ENCODE data around the gene COL11A2.
"Not testable (repeated sequence)": the region's sequence is repeated elsewhere in the genome, so short reads cannot be mapped to it uniquely, and the experiment has no call there.

The COL11A2 gene

GRCh38 chr6:33192105-33192646, at the start of gene COL11A2:
COL11A2 (minus strand) TSS chr6:33192467; CDS start chr6:33192240, 227 bp downstream.
- ATAC-seq (replicated peaks; ENCODE audit: extremely low read depth, poor library complexity, severe bottlenecking) (no peak), DNase-seq (ENCODE audit: low spot score in 2 of 2) (no peak)
- Mint-ChIP-seq H3K4me3 (peak within 1 kb of the TSS; percentile 64), H3K36me3 (ENCODE audit: insufficient read depth) (peaks cover 23% of the 10 kb centered on the region), H3K9me3 (no peaks in the 10 kb centered on the region), H3K4me1 (peaks cover 7% of the 10 kb centered on the region), H3K27ac (ENCODE audit: low read depth) (no peak within 1 kb of the TSS), H3K27me3 (peaks cover 48% of the 10 kb centered on the region)

GRCh38 chr6:33241968-33242367, 49.7 kb upstream of the COL11A2 start:
- Mint-ChIP-seq H3K9me3 (no peaks in the 10 kb centered on the region), H3K27me3 (peaks cover 26% of the 10 kb centered on the region), H3K4me1 (peaks cover 10% of the 10 kb centered on the region), H3K4me3 (no peak overlapping the region), H3K36me3 (ENCODE audit: insufficient read depth) (no peaks in the 10 kb centered on the region), H3K27ac (ENCODE audit: low read depth) (no peak overlapping the region)
- DNase-seq (ENCODE audit: low spot score in 2 of 2) (no peak), ATAC-seq (replicated peaks; ENCODE audit: extremely low read depth, poor library complexity, severe bottlenecking) (no peak)

- ATAC-seq (replicated peaks; ENCODE audit: extremely low read depth, poor library complexity, severe bottlenecking) (no peak), DNase-seq (ENCODE audit: low spot score in 2 of 2) (no peak)
- no peaks in the 10 kb centered on the region for H3K36me3 Mint-ChIP-seq (ENCODE audit: insufficient read depth)
- H3K4me3 Mint-ChIP-seq, result no peak overlapping the region
- peaks cover 10% of the 10 kb centered on the region for H3K4me1 Mint-ChIP-seq
- no peaks in the 10 kb centered on the region for H3K9me3 Mint-ChIP-seq
- H3K27ac Mint-ChIP-seq (ENCODE audit: low read depth), result no peak overlapping the region
- peaks cover 54% of the 10 kb centered on the region for H3K27me3 Mint-ChIP-seq
Measured at GRCh38 chr6:33237741-33238140, 45.5 kb upstream of the COL11A2 start.

GRCh38 chr6:33236852-33237251, 44.6 kb upstream of the COL11A2 start:
- no peak overlapping the region for H3K27ac Mint-ChIP-seq (ENCODE audit: low read depth)
- peaks cover 4% of the 10 kb centered on the region for H3K4me1 Mint-ChIP-seq

GRCh38 chr6:33236328-33236727, 44.1 kb upstream of the COL11A2 start:
- Mint-ChIP-seq H3K4me1 (no peaks in the 10 kb centered on the region), H3K9me3 (no peaks in the 10 kb centered on the region), H3K27ac (ENCODE audit: low read depth) (no peak overlapping the region), H3K36me3 (ENCODE audit: insufficient read depth) (no peaks in the 10 kb centered on the region), H3K27me3 (peaks cover 53% of the 10 kb centered on the region), H3K4me3 (no peak overlapping the region)
- DNase-seq (ENCODE audit: low spot score in 2 of 2) (no peak), ATAC-seq (replicated peaks; ENCODE audit: extremely low read depth, poor library complexity, severe bottlenecking) (no peak)

More at GRCh38 chr6:33236852-33237251, 44.6 kb upstream of the COL11A2 start:
- Mint-ChIP-seq H3K27me3 (peaks cover 48% of the 10 kb centered on the region), H3K36me3 (ENCODE audit: insufficient read depth) (no peaks in the 10 kb centered on the region), H3K4me3 (no peak overlapping the region), H3K9me3 (no peaks in the 10 kb centered on the region)
- no peak for ATAC-seq (replicated peaks; ENCODE audit: extremely low read depth, poor library complexity, severe bottlenecking)
- DNase-seq (ENCODE audit: low spot score in 2 of 2), result no peak

- ATAC-seq (replicated peaks; ENCODE audit: extremely low read depth, poor library complexity, severe bottlenecking) (no peak), DNase-seq (ENCODE audit: low spot score in 2 of 2) (no peak)
- Mint-ChIP-seq H3K4me1 (no peaks in the 10 kb centered on the region), H3K27ac (ENCODE audit: low read depth) (no peak overlapping the region), H3K9me3 (no peaks in the 10 kb centered on the region), H3K4me3 (no peak overlapping the region), H3K27me3 (peaks cover 56% of the 10 kb centered on the region), H3K36me3 (ENCODE audit: insufficient read depth) (no peaks in the 10 kb centered on the region)
Measured at GRCh38 chr6:33235221-33235634, 43.0 kb upstream of the COL11A2 start.

GRCh38 chr6:33226503-33227120, 34.3 kb upstream of the COL11A2 start:
- H3K27ac Mint-ChIP-seq (ENCODE audit: low read depth); H3K9me3 Mint-ChIP-seq; ATAC-seq (replicated peaks; ENCODE audit: extremely low read depth, poor library complexity, severe bottlenecking); DNase-seq (ENCODE audit: low spot score in 2 of 2); H3K4me1 Mint-ChIP-seq; H3K4me3 Mint-ChIP-seq; H3K36me3 Mint-ChIP-seq (ENCODE audit: insufficient read depth): not testable (repeated sequence)
- peaks cover 49% of the 10 kb centered on the region for H3K27me3 Mint-ChIP-seq

- Mint-ChIP-seq H3K4me3 (no peak overlapping the region), H3K27me3 (peaks cover 76% of the 10 kb centered on the region), H3K4me1 (peaks cover 19% of the 10 kb centered on the region), H3K9me3 (no peaks in the 10 kb centered on the region), H3K27ac (ENCODE audit: low read depth) (no peak overlapping the region), H3K36me3 (ENCODE audit: insufficient read depth) (peaks cover 3% of the 10 kb centered on the region)
- ATAC-seq (replicated peaks; ENCODE audit: extremely low read depth, poor library complexity, severe bottlenecking) (no peak), DNase-seq (ENCODE audit: low spot score in 2 of 2) (no peak)
Measured at GRCh38 chr6:33217681-33218080, 25.4 kb upstream of the COL11A2 start.

GRCh38 chr6:33217246-33217645, 25.0 kb upstream of the COL11A2 start:
- DNase-seq (ENCODE audit: low spot score in 2 of 2) (no peak), ATAC-seq (replicated peaks; ENCODE audit: extremely low read depth, poor library complexity, severe bottlenecking) (no peak)
- peaks cover 3% of the 10 kb centered on the region for H3K36me3 Mint-ChIP-seq (ENCODE audit: insufficient read depth)
- H3K4me1 Mint-ChIP-seq, result peaks cover 23% of the 10 kb centered on the region
- peaks cover 76% of the 10 kb centered on the region for H3K27me3 Mint-ChIP-seq
- H3K9me3 Mint-ChIP-seq, result no peaks in the 10 kb centered on the region
- H3K27ac Mint-ChIP-seq (ENCODE audit: low read depth), result no peak overlapping the region
- no peak overlapping the region for H3K4me3 Mint-ChIP-seq

- Mint-ChIP-seq H3K4me3 (no peak overlapping the region), H3K9me3 (no peaks in the 10 kb centered on the region), H3K27me3 (peaks cover 68% of the 10 kb centered on the region), H3K4me1 (peaks cover 23% of the 10 kb centered on the region), H3K36me3 (ENCODE audit: insufficient read depth) (peaks cover 8% of the 10 kb centered on the region), H3K27ac (ENCODE audit: low read depth) (peak overlapping the region; percentile 60)
- ATAC-seq (replicated peaks; ENCODE audit: extremely low read depth, poor library complexity, severe bottlenecking) (no peak), DNase-seq (ENCODE audit: low spot score in 2 of 2) (no peak)
Measured at GRCh38 chr6:33216117-33216649, 23.9 kb upstream of the COL11A2 start.

- DNase-seq (ENCODE audit: low spot score in 2 of 2) (no peak), ATAC-seq (replicated peaks; ENCODE audit: extremely low read depth, poor library complexity, severe bottlenecking) (peak; percentile 27)
- peaks cover 10% of the 10 kb centered on the region for H3K36me3 Mint-ChIP-seq (ENCODE audit: insufficient read depth)
- peak overlapping the region; percentile 75 for H3K4me3 Mint-ChIP-seq
- no peaks in the 10 kb centered on the region for H3K9me3 Mint-ChIP-seq
- H3K27ac Mint-ChIP-seq (ENCODE audit: low read depth), result peak overlapping the region; percentile 60
- H3K27me3 Mint-ChIP-seq, result peaks cover 68% of the 10 kb centered on the region
- peaks cover 23% of the 10 kb centered on the region for H3K4me1 Mint-ChIP-seq
Measured at GRCh38 chr6:33215271-33216116, 23.2 kb upstream of the COL11A2 start.

- Mint-ChIP-seq H3K9me3 (no peaks in the 10 kb centered on the region), H3K36me3 (ENCODE audit: insufficient read depth) (peaks cover 14% of the 10 kb centered on the region), H3K4me1 (peaks cover 32% of the 10 kb centered on the region), H3K27me3 (peaks cover 64% of the 10 kb centered on the region), H3K27ac (ENCODE audit: low read depth) (no peak overlapping the region), H3K4me3 (peak overlapping the region; percentile 75)
- DNase-seq (ENCODE audit: low spot score in 2 of 2), result no peak
- ATAC-seq (replicated peaks; ENCODE audit: extremely low read depth, poor library complexity, severe bottlenecking), result no peak
Measured at GRCh38 chr6:33213989-33214335, 21.7 kb upstream of the COL11A2 start.

Data from central memory CD8-positive, alpha-beta T cell (primary cell).